Testis (tissue), 3 donors: ENCODE data around the gene FALEC. TPM values are rescaled to one million over a fixed set of nuclear protein-coding genes. Genes with fewer than 3 reads are reported as not detected.

ENCODE experiments used
- DNase-seq: peaks from one replicate; pipeline ENCODE4 v3.0.0-alpha.2; 2019
- H3K27ac ChIP-seq, 2 donors: fragments of 200-600 bp; sonication (generic); one replicate each; pipeline ENCODE4 v1.5.1; 2019
- H3K27me3 ChIP-seq: fragments of 200-600 bp; sonication (generic); one replicate; pipeline ENCODE4 v1.5.1; 2019
- H3K36me3 ChIP-seq: fragments of 200-600 bp; sonication (generic); one replicate; pipeline ENCODE4 v1.5.1; 2017; ENCODE audit warnings: low read depth; ENCODE audit errors: missing control alignments
- H3K4me1 ChIP-seq: fragments of 200-600 bp; sonication (generic); one replicate; pipeline ENCODE4 v1.5.1; 2019
- H3K4me3 ChIP-seq, 2 donors: fragments of 200-600 bp; sonication (generic); one replicate each; pipeline ENCODE4 v1.5.1; 2017 to 2019
- H3K9me3 ChIP-seq: fragments of 200-600 bp; sonication (generic); one replicate; pipeline ENCODE4 v1.5.1; 2017
- POLR2A ChIP-seq: fragments of 450-650 bp; IDR thresholded peaks from one replicate; pipeline ENCODE4 v1.6.1; 2017; ENCODE audit warnings: antibody characterized with exemption, mild to moderate bottlenecking, moderate library complexity
- WGBS, 2 donors: methylation state at CpG; one replicate each; pipeline ENCODE4 v1.1.5; 2018; 5-methylcytosine and 5-hydroxymethylcytosine counted together
- intact Hi-C: fragments of 100-400 bp; cut with DNase I; formaldehyde crosslinking; loops from one replicate; pipeline ENCODE4 v1.15.1; 2023; ENCODE audit warnings: low total_unique reads
- polyA plus RNA-seq: library from polyadenylated mRNA; stranded (reverse); fragments of 350-450 nt; fragmentation: Illumina TruSeq; extraction: RNeasy Lipid Tissue Mini Kit (QIAGEN cat#74804); gene quantifications from one replicate; pipeline ENCODE4 v1.2.3, GENCODE V29; 2014; ENCODE audit warnings: low read depth, low replicate concordance; ENCODE audit not compliant: insufficient read depth
- total RNA-seq, 2 donors: library from RNA; depleted of rRNA; stranded (reverse); fragments of >200 nt; gene quantifications; one replicate each; pipeline ENCODE4 v1.2.3, GENCODE V29; 2016
- TF ChIP-seq, protein P1 (sequence below), 3 experiments: fragments of 450-650 bp in 2 of 3; fragments of 200-600 bp in 1 of 3; sonication (generic) in 1 of 3; IDR thresholded peaks; one replicate each; pipeline ENCODE4 v1.5.1; 2016 to 2019; ENCODE audit warnings: antibody characterized with exemption in 3 of 3, mild to moderate bottlenecking in 2 of 3, moderate library complexity in 1 of 3

The FALEC gene
- total and polyA plus RNA-seq, 3 donors from 2014 or later, result 1.3 TPM; not detected in 2

GRCh38 chr1:150576794-150577556 is 61.4 kb downstream of the FALEC start:
- TF ChIP-seq POLR2A, result no peak
- TF ChIP-seq, protein P1, sequence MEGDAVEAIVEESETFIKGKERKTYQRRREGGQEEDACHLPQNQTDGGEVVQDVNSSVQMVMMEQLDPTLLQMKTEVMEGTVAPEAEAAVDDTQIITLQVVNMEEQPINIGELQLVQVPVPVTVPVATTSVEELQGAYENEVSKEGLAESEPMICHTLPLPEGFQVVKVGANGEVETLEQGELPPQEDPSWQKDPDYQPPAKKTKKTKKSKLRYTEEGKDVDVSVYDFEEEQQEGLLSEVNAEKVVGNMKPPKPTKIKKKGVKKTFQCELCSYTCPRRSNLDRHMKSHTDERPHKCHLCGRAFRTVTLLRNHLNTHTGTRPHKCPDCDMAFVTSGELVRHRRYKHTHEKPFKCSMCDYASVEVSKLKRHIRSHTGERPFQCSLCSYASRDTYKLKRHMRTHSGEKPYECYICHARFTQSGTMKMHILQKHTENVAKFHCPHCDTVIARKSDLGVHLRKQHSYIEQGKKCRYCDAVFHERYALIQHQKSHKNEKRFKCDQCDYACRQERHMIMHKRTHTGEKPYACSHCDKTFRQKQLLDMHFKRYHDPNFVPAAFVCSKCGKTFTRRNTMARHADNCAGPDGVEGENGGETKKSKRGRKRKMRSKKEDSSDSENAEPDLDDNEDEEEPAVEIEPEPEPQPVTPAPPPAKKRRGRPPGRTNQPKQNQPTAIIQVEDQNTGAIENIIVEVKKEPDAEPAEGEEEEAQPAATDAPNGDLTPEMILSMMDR (IDR thresholded peaks at IDR 0.05), result no peak
- no peak for DNase-seq
- intact Hi-C loops, result no loop called here
- peaks cover 38% of the 10 kb centered on the region for H3K4me1 ChIP-seq
- peak overlapping the region; percentile 92 to 100 for H3K4me3 ChIP-seq
- peak overlapping the region; percentile 100 for H3K27ac ChIP-seq
- no peaks in the 10 kb centered on the region for H3K36me3 ChIP-seq
- H3K9me3 ChIP-seq, result no peaks in the 10 kb centered on the region
- no peaks in the 10 kb centered on the region for H3K27me3 ChIP-seq
- WGBS, 2 donors, result 7 to 20% methylated on average over 2 of the region's 2 CpGs

DNA sequence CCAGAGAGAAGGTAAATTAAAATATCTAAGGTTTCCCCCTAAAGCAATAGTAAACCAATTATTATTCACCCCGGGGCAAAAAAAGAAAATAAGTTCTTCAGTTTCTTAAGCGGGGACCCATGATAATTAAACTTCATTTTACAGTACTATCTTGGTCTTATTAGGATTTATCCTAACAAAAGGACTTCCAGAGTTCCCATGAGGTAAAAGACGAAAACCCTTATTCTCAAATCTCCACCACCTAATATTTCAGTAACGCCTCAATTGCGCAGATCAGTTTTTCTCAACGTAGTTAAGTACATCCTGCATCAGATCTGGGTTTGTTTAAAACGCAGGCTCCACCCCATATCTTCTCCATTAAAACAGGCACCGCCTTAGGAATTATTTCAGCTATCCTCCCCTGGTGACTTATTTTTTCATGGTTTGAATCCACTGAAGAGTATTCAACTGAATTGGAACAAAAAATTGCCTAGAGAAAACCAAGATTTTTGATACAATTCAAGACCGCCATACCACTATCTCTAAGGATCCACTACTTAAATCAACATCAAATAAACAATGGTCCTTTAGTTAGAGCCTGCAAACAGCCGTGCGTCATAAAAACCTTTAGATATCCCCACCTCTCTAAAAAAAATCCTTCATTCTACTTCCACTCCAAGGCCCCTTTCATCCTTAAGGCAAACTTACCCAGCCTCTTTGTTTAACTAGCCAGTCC is 62.2 kb downstream of the FALEC start:
- Histone ChIP-seq H3K36me3 (no peaks in the 10 kb centered on the region), H3K4me3 (peak overlapping the region; percentile 92 to 100), H3K9me3 (no peaks in the 10 kb centered on the region), H3K4me1 (peaks cover 36% of the 10 kb centered on the region), H3K27me3 (no peaks in the 10 kb centered on the region), H3K27ac (peak overlapping the region; percentile 100)
- DNase-seq, result no peak
- TF ChIP-seq, protein P1 (IDR thresholded peaks at IDR 0.05), result no peak
- no peak for TF ChIP-seq POLR2A
- intact Hi-C loops, result no loop called here
- WGBS, 2 donors, result 1% methylated on average over 11 of the region's 11 CpGs

DNA sequence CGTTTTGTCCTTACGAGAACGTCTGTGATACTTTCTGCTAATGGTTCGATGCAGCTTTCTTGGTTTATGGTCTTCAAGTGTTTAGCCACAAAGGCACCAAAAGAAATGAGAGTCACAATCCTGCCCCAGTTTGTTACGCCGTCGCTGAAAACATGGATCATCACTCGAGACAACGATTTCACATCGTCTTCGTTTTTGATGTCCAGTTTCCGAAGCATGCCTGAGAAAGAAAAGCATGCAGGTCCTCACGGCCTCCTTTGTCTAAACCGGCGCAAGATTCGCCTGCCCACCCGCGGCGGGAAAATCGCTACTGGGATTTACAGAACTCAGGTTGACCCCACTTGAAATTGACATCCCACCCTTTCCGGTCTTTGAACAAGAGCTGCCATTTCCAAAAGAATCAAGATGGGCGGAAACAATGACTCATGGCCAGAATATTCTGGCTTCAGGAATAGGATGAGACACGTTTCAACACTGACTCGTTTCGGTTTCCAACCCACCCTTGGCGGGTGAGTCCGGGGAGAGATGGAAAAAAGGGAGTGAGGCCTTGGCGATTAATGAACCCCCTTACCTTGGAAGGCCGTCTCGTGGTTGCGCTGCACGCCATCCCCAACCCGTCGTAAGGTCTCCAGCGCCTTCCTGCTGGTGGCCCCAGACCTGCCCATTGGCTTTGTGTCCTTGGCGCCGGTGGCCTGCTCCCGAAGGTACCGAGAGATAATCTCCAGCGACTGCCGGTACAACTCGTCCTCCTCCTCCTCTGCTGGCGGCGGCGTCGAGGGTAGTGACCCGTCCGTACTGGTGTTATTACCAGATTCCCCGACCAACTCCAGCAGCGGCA is 62.9 kb downstream of the FALEC start:
- intact Hi-C loops, result no loop called here
- no peaks in the 10 kb centered on the region for H3K36me3 ChIP-seq
- no peak for TF ChIP-seq POLR2A
- TF ChIP-seq, protein P1 (IDR thresholded peaks at IDR 0.05), result no peak
- peak overlapping the region; percentile 92 to 100 for H3K4me3 ChIP-seq
- peaks cover 31% of the 10 kb centered on the region for H3K4me1 ChIP-seq
- H3K9me3 ChIP-seq, result no peaks in the 10 kb centered on the region
- no peaks in the 10 kb centered on the region for H3K27me3 ChIP-seq
- peak overlapping the region; percentile 100 for H3K27ac ChIP-seq
- 0 to 1% methylated on average over 37 to 50 of the region's 50 CpGs for WGBS, 2 donors
- DNase-seq, result peak; percentile 45

DNA sequence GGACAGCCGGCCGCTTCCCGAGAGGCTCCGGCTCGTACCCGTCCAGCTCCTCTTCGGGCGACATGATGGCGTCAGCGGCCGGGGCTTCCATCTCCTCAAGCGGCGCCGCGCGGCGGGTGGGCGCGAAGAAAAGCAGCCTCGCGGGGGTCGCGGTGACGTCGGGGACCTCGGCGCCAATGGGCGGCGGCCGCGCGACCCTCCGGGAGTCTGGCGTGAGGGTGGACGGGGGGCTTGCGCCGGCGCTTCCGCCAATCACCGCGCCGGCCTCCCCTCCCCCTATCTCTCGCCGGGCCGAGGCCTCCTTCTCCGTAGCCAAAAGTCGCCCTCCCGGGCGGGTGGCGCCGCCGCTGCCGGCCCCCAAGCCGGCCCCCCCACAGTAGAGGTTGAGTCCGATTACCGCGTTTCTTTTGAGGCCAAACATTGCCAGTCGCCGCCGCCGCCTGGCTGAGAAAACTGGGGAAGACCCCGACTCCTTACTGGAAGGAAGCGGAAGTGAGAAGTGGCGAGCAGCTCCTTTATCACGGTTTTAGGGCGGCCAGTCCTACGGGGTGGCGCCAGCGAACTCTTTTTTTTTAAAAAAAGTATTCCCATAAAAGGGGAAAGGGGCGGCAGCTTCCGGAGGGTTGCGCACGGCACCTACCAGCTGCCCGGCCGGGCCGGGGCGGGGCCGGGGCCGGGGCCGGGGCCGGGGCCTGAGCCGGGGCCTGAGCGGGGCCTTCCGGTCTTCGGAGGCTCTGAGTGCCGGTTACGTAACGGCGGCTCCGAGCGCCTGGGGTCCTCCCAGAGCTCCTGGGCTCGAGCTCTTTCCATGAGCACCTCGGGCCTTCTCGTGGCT is 63.8 kb downstream of the FALEC start, which contains the start of gene MCL1:
TSS of gene MCL1 (minus strand) at position 501 of the 835 bp plus-strand sequence. CDS start at position 421, 80 bp downstream.
- H3K36me3 ChIP-seq, result no peaks in the 10 kb centered on the region
- peak; percentile 95 for DNase-seq
- 0% methylated on average over 6 to 93 of the region's 94 CpGs for WGBS, 2 donors
- intact Hi-C loops, result no loop called here
- no peaks in the 10 kb centered on the region for H3K9me3 ChIP-seq
- peaks cover 25% of the 10 kb centered on the region for H3K4me1 ChIP-seq
- H3K27me3 ChIP-seq, result no peaks in the 10 kb centered on the region
- TF ChIP-seq, protein P1 (IDR thresholded peaks at IDR 0.05), result peak in 1 of 3 experiments; percentile 26
- peak; percentile 62 for TF ChIP-seq POLR2A
- peak within 1 kb of the TSS; percentile 100 for H3K27ac ChIP-seq
- peak within 1 kb of the TSS; percentile 92 to 100 for H3K4me3 ChIP-seq
